Measurements from ENCODE around the gene GALR3.

DNA sequence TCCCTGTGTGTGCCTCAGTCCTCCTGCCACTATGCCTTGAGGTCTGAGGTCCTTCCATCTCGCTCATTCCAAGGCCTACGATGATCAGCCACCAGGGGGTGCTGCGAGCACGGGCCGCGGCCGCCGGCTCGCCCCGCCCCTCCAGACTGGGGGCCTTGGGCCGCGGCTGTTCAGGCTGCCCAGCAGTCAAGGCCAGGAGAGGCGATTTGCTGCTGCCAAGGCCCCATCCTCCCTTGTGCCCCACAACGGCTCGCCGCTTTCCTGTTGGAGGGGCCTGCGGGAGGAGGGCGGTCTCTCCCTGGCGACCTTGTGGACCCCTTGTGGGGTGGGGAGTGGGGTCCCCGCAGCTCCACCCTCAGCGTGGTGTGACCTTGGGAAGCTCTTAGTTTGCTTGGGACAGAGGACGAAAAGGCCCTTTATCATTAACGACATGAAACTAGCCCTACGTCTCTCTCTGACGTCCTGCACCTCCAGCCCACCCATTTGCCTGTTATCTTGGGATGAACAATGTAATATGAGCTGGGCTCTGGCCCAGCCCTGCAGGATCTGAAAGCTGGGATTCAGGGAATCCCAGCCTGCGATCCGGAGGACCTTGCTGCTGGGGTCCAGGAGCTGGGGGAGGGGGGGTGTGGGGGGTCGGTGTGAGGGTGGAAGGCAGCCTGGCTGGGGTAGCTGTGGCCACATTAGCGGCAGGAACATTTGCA, 5.3 kb upstream of the GALR3 start:
- TF ChIP-seq POLR2A (IDR thresholded peaks at IDR 0.05) = no peak
- TF ChIP-seq, protein P1, sequence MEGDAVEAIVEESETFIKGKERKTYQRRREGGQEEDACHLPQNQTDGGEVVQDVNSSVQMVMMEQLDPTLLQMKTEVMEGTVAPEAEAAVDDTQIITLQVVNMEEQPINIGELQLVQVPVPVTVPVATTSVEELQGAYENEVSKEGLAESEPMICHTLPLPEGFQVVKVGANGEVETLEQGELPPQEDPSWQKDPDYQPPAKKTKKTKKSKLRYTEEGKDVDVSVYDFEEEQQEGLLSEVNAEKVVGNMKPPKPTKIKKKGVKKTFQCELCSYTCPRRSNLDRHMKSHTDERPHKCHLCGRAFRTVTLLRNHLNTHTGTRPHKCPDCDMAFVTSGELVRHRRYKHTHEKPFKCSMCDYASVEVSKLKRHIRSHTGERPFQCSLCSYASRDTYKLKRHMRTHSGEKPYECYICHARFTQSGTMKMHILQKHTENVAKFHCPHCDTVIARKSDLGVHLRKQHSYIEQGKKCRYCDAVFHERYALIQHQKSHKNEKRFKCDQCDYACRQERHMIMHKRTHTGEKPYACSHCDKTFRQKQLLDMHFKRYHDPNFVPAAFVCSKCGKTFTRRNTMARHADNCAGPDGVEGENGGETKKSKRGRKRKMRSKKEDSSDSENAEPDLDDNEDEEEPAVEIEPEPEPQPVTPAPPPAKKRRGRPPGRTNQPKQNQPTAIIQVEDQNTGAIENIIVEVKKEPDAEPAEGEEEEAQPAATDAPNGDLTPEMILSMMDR (IDR thresholded peaks at IDR 0.05 in 4 of 5, conservative IDR thresholded peaks at IDR 0.05 in 1 of 5) = peak; percentile 90 to 99 (median 96)

Data from gastrocnemius medialis (tissue), 4 donors.